Measurements from ENCODE around the gene KDM4B.

DNA sequence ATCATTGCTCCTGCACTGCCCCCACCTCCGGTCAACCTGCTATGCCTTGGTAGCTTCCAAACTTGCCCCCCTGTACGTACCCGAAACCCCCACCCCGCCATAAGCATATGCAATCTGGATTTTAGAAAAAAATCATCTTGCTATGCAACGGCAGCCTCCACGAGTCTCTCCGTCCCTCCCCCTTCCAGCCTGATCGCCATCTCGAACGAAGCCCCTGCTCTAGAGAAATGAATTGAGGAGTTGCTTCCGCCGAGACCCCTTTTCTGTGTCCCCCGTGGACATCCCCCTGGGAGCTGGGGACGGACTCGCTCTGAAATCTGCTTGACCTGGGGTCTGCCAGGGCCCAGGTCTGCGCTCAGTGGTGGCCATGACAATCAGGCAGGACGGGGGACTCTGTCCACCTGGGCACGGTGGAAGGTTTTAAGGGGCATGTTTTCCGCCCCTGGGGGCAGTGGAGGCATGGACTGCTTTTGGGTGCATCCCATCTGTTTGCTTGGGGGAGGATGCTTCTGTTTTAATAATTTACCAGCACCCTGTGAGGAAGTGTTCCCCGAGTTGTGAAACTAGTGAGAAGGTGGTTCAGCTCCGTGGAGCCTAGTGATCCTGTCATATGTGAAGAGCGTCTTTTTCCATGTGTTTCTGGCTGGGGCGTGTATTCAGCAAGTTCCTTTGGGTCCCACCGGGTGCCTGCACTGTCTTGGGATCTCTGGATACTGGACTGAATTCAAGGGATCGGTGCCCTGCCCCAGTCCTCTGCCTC is 1.0 kb downstream of the KDM4B start:
- TF ChIP-seq POLR2A (IDR thresholded peaks at IDR 0.05), result no peak
- TF ChIP-seq, protein P1, sequence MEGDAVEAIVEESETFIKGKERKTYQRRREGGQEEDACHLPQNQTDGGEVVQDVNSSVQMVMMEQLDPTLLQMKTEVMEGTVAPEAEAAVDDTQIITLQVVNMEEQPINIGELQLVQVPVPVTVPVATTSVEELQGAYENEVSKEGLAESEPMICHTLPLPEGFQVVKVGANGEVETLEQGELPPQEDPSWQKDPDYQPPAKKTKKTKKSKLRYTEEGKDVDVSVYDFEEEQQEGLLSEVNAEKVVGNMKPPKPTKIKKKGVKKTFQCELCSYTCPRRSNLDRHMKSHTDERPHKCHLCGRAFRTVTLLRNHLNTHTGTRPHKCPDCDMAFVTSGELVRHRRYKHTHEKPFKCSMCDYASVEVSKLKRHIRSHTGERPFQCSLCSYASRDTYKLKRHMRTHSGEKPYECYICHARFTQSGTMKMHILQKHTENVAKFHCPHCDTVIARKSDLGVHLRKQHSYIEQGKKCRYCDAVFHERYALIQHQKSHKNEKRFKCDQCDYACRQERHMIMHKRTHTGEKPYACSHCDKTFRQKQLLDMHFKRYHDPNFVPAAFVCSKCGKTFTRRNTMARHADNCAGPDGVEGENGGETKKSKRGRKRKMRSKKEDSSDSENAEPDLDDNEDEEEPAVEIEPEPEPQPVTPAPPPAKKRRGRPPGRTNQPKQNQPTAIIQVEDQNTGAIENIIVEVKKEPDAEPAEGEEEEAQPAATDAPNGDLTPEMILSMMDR (IDR thresholded peaks at IDR 0.05), result no peak

All from Peyer's patch (tissue), 4 donors.